ENCODE results near the gene PCDHA3. TPM values are rescaled to one million over a fixed set of nuclear protein-coding genes. Genes with fewer than 3 reads are reported as not detected.
"Not testable (repeated sequence)": the region's sequence is repeated elsewhere in the genome, so short reads cannot be mapped to it uniquely, and the experiment has no call there.

PCDHA3 gene
- total and polyA plus RNA-seq, 2 of the 13 experiments (the other 11 are each of a cell fraction or from before 2014, with no cell fraction given), result not detected

- TF ChIP-seq MLXIP (CRISPR knock-in tag; IDR thresholded peaks at IDR 0.05; ENCODE audit: borderline replicate concordance), result no peak
Observed at GRCh38 chr5:140828362-140828737, 27.5 kb downstream of the PCDHA3 start (continued).

GRCh38 chr5:140829511-140830501, 28.9 kb downstream of the PCDHA3 start:
- BruUV-seq (replicated peaks); FAIRE-seq; H3K27ac ChIP-seq (ENCODE audit: extremely low read length, insufficient read depth, low read length); in situ Hi-C loops (cut with HindIII; ENCODE audit: extremely low pct_ligation_motif_present, low pct_unique_long_range_greater_than_20kb); H3K79me2 ChIP-seq (ENCODE audit: insufficient read depth, low read length); ATAC-seq; POLR2A ChIA-PET; H3K9me3 ChIP-seq (ENCODE audit: low read length); H4K20me1 ChIP-seq (ENCODE audit: insufficient read depth, low read length); H3K27me3 ChIP-seq (ENCODE audit: control insufficient read depth in 1 of 2, insufficient read depth in 2 of 2, low read length in 2 of 2); H2AFZ ChIP-seq (ENCODE audit: low read length); H3K36me3 ChIP-seq (replicated peaks in 1 of 2; ENCODE audit: control insufficient read depth in 1 of 2, insufficient read depth in 2 of 2, low read length in 2 of 2); DNase-seq (ENCODE audit: low spot score); intact Hi-C loops (cut with micrococcal nuclease; ENCODE audit: unreplicated experiment); CTCF ChIA-PET (ENCODE audit: low intra/inter-chr PET ratio, low total read pairs); H3K4me1 ChIP-seq (ENCODE audit: insufficient read depth, low read length); H3K9ac ChIP-seq (ENCODE audit: insufficient read depth, low read depth, low read length); H3K4me2 ChIP-seq (ENCODE audit: low read depth, low read length); H3K4me3 ChIP-seq (replicated peaks in 1 of 3; ENCODE audit: insufficient read depth in 1 of 3, low read depth in 2 of 3, low read length in 3 of 3): not testable (repeated sequence)
- WGBS (ENCODE audit: low lambda C conversion rate), result 92% methylated on average over 90 of the region's 106 CpGs
